Hepatocyte (in vitro differentiated cells): Measurements from ENCODE around the gene CEBPG. TPM values are rescaled to one million over a fixed set of nuclear protein-coding genes. Genes with fewer than 3 reads are reported as not detected.
A peak's percentile ranks its signal among the peaks of the same experiment; 100 is the strongest.

Experiments
- DNase-seq: peaks from one replicate; pipeline ENCODE4 v3.0.0-alpha.2; 2016; ENCODE audit warnings: low spot score
- H2AFZ ChIP-seq: fragments of 200-600 bp; sonication (generic); 2 replicates; pipeline ENCODE4 v1.6.0; 2016; ENCODE audit warnings: antibody characterized with exemption, mild to moderate bottlenecking
- H3K27ac ChIP-seq: fragments of 200-600 bp; sonication (generic); 2 replicates; pipeline ENCODE4 v1.5.1; 2016; ENCODE audit warnings: mild to moderate bottlenecking
- H3K27me3 ChIP-seq: fragments of 200-600 bp; sonication (generic); 2 replicates; pipeline ENCODE4 v1.6.1; 2016
- H3K36me3 ChIP-seq: fragments of 200-600 bp; sonication (generic); replicated peaks from 2 replicates; pipeline ENCODE4 v1.5.1; 2016; ENCODE audit warnings: low read depth; ENCODE audit not compliant: insufficient read depth
- H3K4me1 ChIP-seq: fragments of 200-600 bp; sonication (generic); 2 replicates; pipeline ENCODE4 v1.5.1; 2016; ENCODE audit warnings: mild to moderate bottlenecking, moderate library complexity; ENCODE audit not compliant: insufficient read depth
- H3K4me2 ChIP-seq: fragments of 200-600 bp; sonication (generic); 2 replicates; pipeline ENCODE4 v1.6.0; 2016
- H3K4me3 ChIP-seq: fragments of 200-600 bp; sonication (generic); 2 replicates; pipeline ENCODE4 v1.5.1; 2016; ENCODE audit warnings: mild to moderate bottlenecking
- H3K79me2 ChIP-seq: fragments of 200-600 bp; sonication (generic); 2 replicates; pipeline ENCODE4 v1.6.0; 2017; ENCODE audit warnings: mild to moderate bottlenecking
- H3K9me2 ChIP-seq: fragments of 200-600 bp; sonication (generic); replicated peaks from 2 replicates; pipeline ENCODE4 v1.6.0; 2017; ENCODE audit warnings: mild to moderate bottlenecking; ENCODE audit not compliant: insufficient read depth
- H3K9me3 ChIP-seq: fragments of 200-600 bp; sonication (generic); 2 replicates; pipeline ENCODE4 v1.5.1; 2016; ENCODE audit warnings: low read depth, mild to moderate bottlenecking
- H4K20me1 ChIP-seq: fragments of 200-600 bp; sonication (generic); 2 replicates; pipeline ENCODE4 v1.6.0; 2016; ENCODE audit warnings: mild to moderate bottlenecking; ENCODE audit not compliant: insufficient read depth, poor library complexity, severe bottlenecking
- CTCF ChIP-seq: fragments of 200-600 bp; sonication (generic); IDR thresholded peaks from 2 replicates; pipeline ENCODE4 v1.5.1; 2016; ENCODE audit warnings: antibody characterized with exemption, mild to moderate bottlenecking; ENCODE audit not compliant: poor library complexity
- EZH2 ChIP-seq: fragments of 200-600 bp; sonication (generic); IDR thresholded peaks from 2 replicates; pipeline ENCODE4 v1.6.1; 2016; ENCODE audit warnings: antibody characterized with exemption, mild to moderate bottlenecking, borderline replicate concordance
- EZH2phosphoT487 ChIP-seq: fragments of 200-600 bp; sonication (generic); IDR thresholded peaks from one replicate; pipeline ENCODE4 v1.6.1; 2018; ENCODE audit warnings: antibody characterized with exemption, mild to moderate bottlenecking, low read depth, moderate library complexity; ENCODE audit not compliant: unreplicated experiment, severe bottlenecking
- WGBS: methylation state at CpG from one replicate; pipeline ENCODE4 v1.1.6; 2016; ENCODE audit warnings: low lambda C conversion rate; ENCODE audit errors: missing lambda C conversion rate; 5-methylcytosine and 5-hydroxymethylcytosine counted together
- polyA plus RNA-seq: library from polyadenylated mRNA; unstranded; fragments of >200 nt; fragmentation: Nextera tagmentation; extraction: Ambion mirVana; gene quantifications from 2 replicates; pipeline ENCODE4 v1.2.1, GENCODE V29; 2016
- total RNA-seq: library from RNA; depleted of rRNA; stranded (reverse); fragments of >200 nt; gene quantifications from 2 replicates; pipeline ENCODE4 v1.2.3, GENCODE V29; 2014

CEBPG gene
- total and polyA plus RNA-seq, 2 experiments from 2014 or later: 33.1 to 69.5 TPM

- no peak overlapping the region for H3K4me3 ChIP-seq
- no peak for DNase-seq
- no peak overlapping the region for H3K4me2 ChIP-seq
- H3K9me2 ChIP-seq: no peaks in the 10 kb centered on the region
- no peaks in the 10 kb centered on the region for H3K79me2 ChIP-seq
- H2AFZ ChIP-seq: no peak overlapping the region
- H3K27me3 ChIP-seq: no peaks in the 10 kb centered on the region
- WGBS: 87% methylated on average over 20 of the region's 25 CpGs
- TF ChIP-seq EZH2: no peak
- no peak for TF ChIP-seq EZH2phosphoT487
- no peak for TF ChIP-seq CTCF
- no peaks in the 10 kb centered on the region for H3K36me3 ChIP-seq
- H3K27ac ChIP-seq: no peak overlapping the region
- no peaks in the 10 kb centered on the region for H3K9me3 ChIP-seq
- H4K20me1 ChIP-seq: no peaks in the 10 kb centered on the region
- H3K4me1 ChIP-seq: no peaks in the 10 kb centered on the region
These were observed 40.6 kb downstream of the CEBPG start for GRCh38 chr19:33413868-33414666.

- no peaks in the 10 kb centered on the region for H4K20me1 ChIP-seq
- H3K27ac ChIP-seq: no peak overlapping the region
- no peak overlapping the region for H3K4me2 ChIP-seq
- no peaks in the 10 kb centered on the region for H3K9me2 ChIP-seq
- H2AFZ ChIP-seq: no peak overlapping the region
- no peaks in the 10 kb centered on the region for H3K36me3 ChIP-seq
- TF ChIP-seq EZH2phosphoT487 (no peak), CTCF (no peak), EZH2 (no peak)
- H3K4me1 ChIP-seq: no peaks in the 10 kb centered on the region
- no peaks in the 10 kb centered on the region for H3K9me3 ChIP-seq
- WGBS: 93% methylated on average over 32 of the region's 32 CpGs
- H3K27me3 ChIP-seq: no peaks in the 10 kb centered on the region
- H3K4me3 ChIP-seq: no peak overlapping the region
- no peak for DNase-seq
- no peaks in the 10 kb centered on the region for H3K79me2 ChIP-seq
These were observed 41.4 kb downstream of the CEBPG start for GRCh38 chr19:33414667-33415605.

GRCh38 chr19:33416307-33417215 is 43.1 kb downstream of the CEBPG start:
- Histone ChIP-seq H2AFZ (no peak overlapping the region), H3K36me3 (no peaks in the 10 kb centered on the region), H3K4me2 (peak overlapping the region; percentile 28), H3K9me2 (no peaks in the 10 kb centered on the region), H4K20me1 (no peaks in the 10 kb centered on the region), H3K27me3 (no peaks in the 10 kb centered on the region), H3K27ac (peak overlapping the region; percentile 14), H3K9me3 (no peaks in the 10 kb centered on the region), H3K4me1 (no peaks in the 10 kb centered on the region), H3K4me3 (no peak overlapping the region), H3K79me2 (no peaks in the 10 kb centered on the region)
- peak; percentile 84 for DNase-seq
- 40% methylated on average over 26 of the region's 27 CpGs for WGBS
- TF ChIP-seq EZH2 (no peak), CTCF (peak; percentile 67)
